Measurements from ENCODE around the gene PCNX2. TPM values are rescaled to one million over a fixed set of nuclear protein-coding genes. Genes with fewer than 3 reads are reported as not detected.

The PCNX2 gene
- total and polyA plus RNA-seq, 2 experiments from 2014 or later = 3.9 to 11.0 TPM

GRCh38 chr1:232983375-232983774 is 312.1 kb downstream of the PCNX2 start:
- Histone ChIP-seq H3K79me2 (no peaks in the 10 kb centered on the region), H3K27me3 (no peaks in the 10 kb centered on the region), H3K9me2 (replicated peaks; ENCODE audit: insufficient read depth) (no peaks in the 10 kb centered on the region), H3K36me3 (replicated peaks; ENCODE audit: insufficient read depth, low read depth) (no peaks in the 10 kb centered on the region), H3K4me2 (no peak overlapping the region), H4K20me1 (ENCODE audit: insufficient read depth, poor library complexity, severe bottlenecking) (no peaks in the 10 kb centered on the region), H3K27ac (no peak overlapping the region), H2AFZ (no peak overlapping the region), H3K9me3 (ENCODE audit: low read depth) (no peaks in the 10 kb centered on the region), H3K4me3 (no peak overlapping the region), H3K4me1 (ENCODE audit: insufficient read depth) (peaks cover 10% of the 10 kb centered on the region)
- TF ChIP-seq EZH2 (IDR thresholded peaks at IDR 0.05; ENCODE audit: borderline replicate concordance) = no peak
- no peak for TF ChIP-seq EZH2phosphoT487 (IDR thresholded peaks at IDR 0.05; ENCODE audit: low read depth, severe bottlenecking, unreplicated experiment)
- TF ChIP-seq CTCF (IDR thresholded peaks at IDR 0.05; ENCODE audit: poor library complexity) = no peak
- 95% methylated on average over 14 of the region's 14 CpGs for WGBS (ENCODE audit: low lambda C conversion rate, missing lambda C conversion rate)
- DNase-seq (ENCODE audit: low spot score) = no peak

GRCh38 chr1:232982238-232982944 is 313.1 kb downstream of the PCNX2 start:
- DNase-seq (ENCODE audit: low spot score) = no peak

GRCh38 chr1:232980986-232981560 is 314.5 kb downstream of the PCNX2 start:
- Histone ChIP-seq H3K4me1 (ENCODE audit: insufficient read depth) (peaks cover 15% of the 10 kb centered on the region), H3K4me2 (no peak overlapping the region), H3K27me3 (no peaks in the 10 kb centered on the region), H3K27ac (no peak overlapping the region), H4K20me1 (ENCODE audit: insufficient read depth, poor library complexity, severe bottlenecking) (no peaks in the 10 kb centered on the region), H3K9me3 (ENCODE audit: low read depth) (no peaks in the 10 kb centered on the region), H3K4me3 (no peak overlapping the region), H3K9me2 (replicated peaks; ENCODE audit: insufficient read depth) (no peaks in the 10 kb centered on the region), H2AFZ (no peak overlapping the region), H3K79me2 (no peaks in the 10 kb centered on the region), H3K36me3 (replicated peaks; ENCODE audit: insufficient read depth, low read depth) (no peaks in the 10 kb centered on the region)
- 87% methylated on average over 9 of the region's 9 CpGs for WGBS (ENCODE audit: low lambda C conversion rate, missing lambda C conversion rate)
- DNase-seq (ENCODE audit: low spot score) = no peak
- TF ChIP-seq EZH2phosphoT487 (IDR thresholded peaks at IDR 0.05; ENCODE audit: low read depth, severe bottlenecking, unreplicated experiment) = no peak
- no peak for TF ChIP-seq EZH2 (IDR thresholded peaks at IDR 0.05; ENCODE audit: borderline replicate concordance)
- no peak for TF ChIP-seq CTCF (IDR thresholded peaks at IDR 0.05; ENCODE audit: poor library complexity)

More at GRCh38 chr1:232982238-232982944, 313.1 kb downstream of the PCNX2 start:
- H3K36me3 ChIP-seq (replicated peaks; ENCODE audit: insufficient read depth, low read depth) = no peaks in the 10 kb centered on the region
- no peaks in the 10 kb centered on the region for H4K20me1 ChIP-seq (ENCODE audit: insufficient read depth, poor library complexity, severe bottlenecking)
- H3K4me3 ChIP-seq = no peak overlapping the region
- 80% methylated on average over 13 of the region's 13 CpGs for WGBS (ENCODE audit: low lambda C conversion rate, missing lambda C conversion rate)
- H3K4me1 ChIP-seq (ENCODE audit: insufficient read depth) = peaks cover 15% of the 10 kb centered on the region
- no peaks in the 10 kb centered on the region for H3K79me2 ChIP-seq
- H3K4me2 ChIP-seq = no peak overlapping the region
- H2AFZ ChIP-seq = no peak overlapping the region
- H3K9me2 ChIP-seq (replicated peaks; ENCODE audit: insufficient read depth) = no peaks in the 10 kb centered on the region
- H3K27me3 ChIP-seq = no peaks in the 10 kb centered on the region
- TF ChIP-seq CTCF (IDR thresholded peaks at IDR 0.05; ENCODE audit: poor library complexity) (no peak), EZH2 (IDR thresholded peaks at IDR 0.05; ENCODE audit: borderline replicate concordance) (no peak), EZH2phosphoT487 (IDR thresholded peaks at IDR 0.05; ENCODE audit: low read depth, severe bottlenecking, unreplicated experiment) (no peak)
- H3K9me3 ChIP-seq (ENCODE audit: low read depth) = no peaks in the 10 kb centered on the region
- H3K27ac ChIP-seq = no peak overlapping the region

Data from hepatocyte (in vitro differentiated cells).